Measurements from ENCODE around the gene MACO1.
A peak's percentile ranks its signal among the peaks of the same experiment; 100 is the strongest.
"Not testable (repeated sequence)": the region's sequence is repeated elsewhere in the genome, so short reads cannot be mapped to it uniquely, and the experiment has no call there.

MACO1 gene

GRCh38 chr1:25430073-25430966, at the start of gene MACO1:
MACO1 (plus strand) TSS chr1:25430897; CDS start chr1:25431099, 202 bp downstream.
- DNase-seq (ENCODE audit: low spot score), result peak; percentile 99

- DNase-seq (ENCODE audit: low spot score), result not testable (repeated sequence)
These were observed 48.2 kb upstream of the MACO1 start for GRCh38 chr1:25382543-25382942.

DNA sequence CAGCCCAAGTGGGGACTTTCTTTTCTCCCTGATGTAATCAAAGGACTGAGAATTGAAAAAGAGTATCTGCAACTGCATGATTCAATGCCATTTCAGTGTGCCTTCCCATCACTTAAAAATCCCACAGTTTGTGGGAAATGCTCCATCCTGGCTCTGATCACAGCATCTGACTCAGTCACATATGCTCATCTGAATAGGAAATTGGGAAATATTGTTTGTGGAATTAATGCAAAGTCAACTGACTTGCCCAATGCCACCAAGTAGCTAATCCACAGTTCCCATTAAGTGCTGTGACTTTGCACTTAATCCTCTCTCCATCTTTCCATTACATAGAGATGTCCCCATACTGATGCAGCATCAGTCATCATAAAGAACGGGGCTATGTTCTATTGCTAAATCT, 47.6 kb upstream of the MACO1 start:
- DNase-seq (ENCODE audit: low spot score), result peak; percentile 62

DNA sequence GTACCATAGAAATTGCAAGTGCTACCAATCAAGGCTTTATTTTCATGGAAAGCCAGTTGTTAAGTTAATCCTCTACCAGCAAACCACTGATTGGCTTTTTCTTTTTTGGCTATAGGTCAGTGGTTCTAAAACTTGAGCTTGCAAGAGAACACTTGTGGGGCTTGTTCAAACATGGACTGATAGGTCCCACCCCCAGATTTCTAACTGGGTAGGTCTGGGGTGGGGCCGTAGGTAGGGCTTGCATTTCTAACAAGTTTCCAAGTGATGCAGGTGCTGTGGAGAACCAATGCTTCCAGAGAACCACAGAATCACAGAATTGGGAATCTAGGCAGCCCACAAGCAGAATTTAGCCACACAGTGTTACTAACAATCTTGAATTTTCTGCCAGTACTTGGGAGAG, 46.8 kb upstream of the MACO1 start:
- not testable (repeated sequence) for DNase-seq (ENCODE audit: low spot score)

- DNase-seq (ENCODE audit: low spot score), result not testable (repeated sequence)
These were observed 43.6 kb upstream of the MACO1 start for GRCh38 chr1:25387096-25387495.

DNA sequence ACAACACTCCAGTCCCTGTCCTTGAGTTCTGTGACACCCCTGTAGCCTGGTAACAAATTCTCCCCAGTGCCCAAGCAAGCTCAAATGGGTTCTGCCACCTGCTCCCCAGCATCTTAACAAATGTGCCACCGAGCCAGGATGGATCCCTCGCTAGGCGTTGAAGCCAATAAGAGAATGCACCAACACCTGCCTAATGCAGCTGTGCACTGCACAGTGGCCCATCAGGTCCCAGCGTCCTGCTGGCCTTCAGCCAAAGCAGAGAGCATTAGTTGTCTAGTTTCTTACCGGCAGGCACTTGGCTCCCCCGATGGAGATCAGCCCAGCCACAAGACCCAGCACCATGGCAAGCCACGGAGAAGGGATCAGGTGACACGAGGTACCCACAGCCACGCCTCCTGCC, 42.0 kb upstream of the MACO1 start:
- not testable (repeated sequence) for DNase-seq (ENCODE audit: low spot score)

DNA sequence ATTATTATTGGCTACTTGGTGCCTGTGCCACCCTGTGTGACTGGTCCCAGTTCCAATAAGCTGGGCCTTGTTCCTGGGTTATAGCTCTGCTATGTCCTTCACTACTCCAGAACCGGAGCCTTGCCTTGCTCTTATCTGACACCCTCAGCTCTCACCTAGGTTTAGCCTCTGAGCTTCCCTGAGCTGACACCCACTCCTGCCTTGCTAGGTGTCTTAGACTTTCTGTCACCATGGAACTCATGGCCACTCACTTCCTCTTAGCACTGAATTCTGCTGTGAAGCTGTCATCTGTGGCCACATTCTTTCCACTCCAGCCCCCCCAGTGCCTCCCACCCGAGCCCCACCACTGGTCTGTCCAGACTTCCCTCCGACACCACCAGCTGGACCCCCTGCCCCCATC, 41.0 kb upstream of the MACO1 start:
- DNase-seq (ENCODE audit: low spot score), result not testable (repeated sequence)

DNA sequence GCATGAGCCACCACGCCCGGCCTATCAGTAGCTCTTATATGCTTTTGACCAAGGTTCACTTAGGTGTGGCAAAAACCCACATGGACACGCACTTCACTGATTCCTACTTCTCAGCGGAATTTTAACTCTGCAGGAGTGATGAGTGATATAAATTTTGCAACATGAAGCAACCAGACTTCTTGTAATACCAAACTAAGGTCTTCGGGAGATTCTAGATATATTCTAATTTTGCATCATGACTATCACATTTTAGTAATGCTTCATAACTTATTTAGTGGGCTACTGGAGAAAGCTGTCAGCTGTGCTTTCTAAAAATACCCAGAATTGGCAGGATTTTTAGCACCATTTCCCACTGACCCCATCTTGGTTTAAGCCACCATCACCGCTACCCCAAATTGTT, 37.9 kb upstream of the MACO1 start:
- no peak for DNase-seq (ENCODE audit: low spot score)

- DNase-seq (ENCODE audit: low spot score), result not testable (repeated sequence)
These were observed 33.1 kb upstream of the MACO1 start for GRCh38 chr1:25397549-25397948.

DNA sequence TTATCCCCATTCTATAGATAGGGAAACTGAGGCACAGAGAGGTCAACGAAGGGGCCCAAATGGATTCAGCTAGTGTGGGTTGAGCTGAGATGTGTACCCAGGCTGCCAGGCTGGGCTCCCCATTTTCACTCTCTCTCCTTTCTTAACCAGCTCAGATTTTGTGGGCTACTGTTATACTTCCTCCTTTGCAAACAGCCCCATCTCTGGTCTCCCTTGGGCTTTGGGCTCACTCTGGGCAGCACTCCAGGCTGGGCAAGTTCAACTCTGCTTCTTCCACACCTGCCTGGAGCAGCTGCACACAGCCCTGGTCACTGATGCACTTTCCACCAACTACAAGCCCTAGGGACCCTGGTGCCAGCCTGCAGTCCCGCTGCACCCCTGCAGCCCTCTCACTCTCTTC, 32.6 kb upstream of the MACO1 start:
- DNase-seq (ENCODE audit: low spot score), result not testable (repeated sequence)

- not testable (repeated sequence) for DNase-seq (ENCODE audit: low spot score)
These were observed 27.5 kb upstream of the MACO1 start for GRCh38 chr1:25402947-25403803.

DNA sequence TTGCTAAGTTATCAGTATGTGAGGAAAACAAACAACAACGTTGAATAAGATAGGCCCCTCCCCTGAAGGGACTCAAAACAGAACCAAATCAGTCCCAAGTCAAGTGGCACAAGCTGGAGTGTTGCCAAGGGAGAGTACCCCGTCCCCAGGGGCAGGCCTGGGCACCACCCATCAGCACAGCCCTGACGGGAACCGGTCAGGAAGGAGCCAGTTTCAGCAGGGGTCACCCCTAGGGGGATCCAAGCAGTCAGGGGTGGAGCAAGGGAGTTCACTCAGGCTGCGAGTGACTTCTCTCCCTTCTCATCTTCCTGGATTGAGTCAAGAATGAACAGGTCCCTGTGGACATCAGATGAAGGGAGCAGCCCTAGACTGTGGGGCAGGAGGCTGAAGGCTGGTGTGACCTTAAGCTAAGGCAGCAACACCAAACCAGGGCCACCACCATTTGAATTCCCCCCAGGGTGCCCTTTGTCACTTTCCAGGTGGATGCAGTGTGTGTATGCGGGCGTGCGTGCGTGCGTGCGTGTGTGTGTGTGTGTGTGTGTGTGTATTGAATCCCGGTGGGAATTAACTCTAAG, 24.9 kb upstream of the MACO1 start:
- not testable (repeated sequence) for DNase-seq (ENCODE audit: low spot score)

DNA sequence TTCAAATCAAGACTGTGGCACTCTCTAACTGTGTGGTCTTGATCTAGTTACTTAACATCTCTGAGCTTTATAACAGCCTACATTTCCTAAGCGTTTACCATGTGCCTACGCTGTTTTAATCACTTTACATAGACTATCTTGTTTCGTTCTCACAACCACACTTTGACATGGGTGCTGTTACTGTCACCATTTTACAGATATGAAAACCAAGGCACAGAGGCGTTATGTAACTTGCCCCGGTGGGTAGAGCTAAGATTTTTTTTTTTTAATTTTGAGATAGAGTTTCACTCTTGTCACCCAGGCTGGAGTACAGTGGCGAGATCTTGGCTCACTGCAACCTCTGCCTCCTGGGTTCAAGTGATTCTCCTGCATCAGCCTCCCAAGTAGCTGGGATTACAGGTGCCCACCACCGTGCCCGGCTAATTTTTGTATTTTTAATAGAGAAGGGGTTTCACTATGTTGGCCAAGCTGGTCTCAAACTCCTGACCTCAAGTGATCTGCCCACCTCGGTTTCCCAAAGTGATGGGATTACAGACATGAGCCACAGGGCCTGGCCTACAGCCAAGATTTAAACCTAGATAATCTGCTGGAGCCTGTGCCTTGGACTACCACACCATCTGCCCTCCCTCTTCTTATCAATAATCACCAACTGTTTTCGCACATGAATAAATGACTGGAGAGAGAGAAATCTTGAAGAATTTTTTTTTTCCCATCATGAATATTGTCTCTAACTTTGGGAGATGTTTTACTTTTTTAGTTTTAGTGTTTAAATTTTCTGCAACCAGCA, 20.9 kb upstream of the MACO1 start:
- DNase-seq (ENCODE audit: low spot score), result not testable (repeated sequence)

DNA sequence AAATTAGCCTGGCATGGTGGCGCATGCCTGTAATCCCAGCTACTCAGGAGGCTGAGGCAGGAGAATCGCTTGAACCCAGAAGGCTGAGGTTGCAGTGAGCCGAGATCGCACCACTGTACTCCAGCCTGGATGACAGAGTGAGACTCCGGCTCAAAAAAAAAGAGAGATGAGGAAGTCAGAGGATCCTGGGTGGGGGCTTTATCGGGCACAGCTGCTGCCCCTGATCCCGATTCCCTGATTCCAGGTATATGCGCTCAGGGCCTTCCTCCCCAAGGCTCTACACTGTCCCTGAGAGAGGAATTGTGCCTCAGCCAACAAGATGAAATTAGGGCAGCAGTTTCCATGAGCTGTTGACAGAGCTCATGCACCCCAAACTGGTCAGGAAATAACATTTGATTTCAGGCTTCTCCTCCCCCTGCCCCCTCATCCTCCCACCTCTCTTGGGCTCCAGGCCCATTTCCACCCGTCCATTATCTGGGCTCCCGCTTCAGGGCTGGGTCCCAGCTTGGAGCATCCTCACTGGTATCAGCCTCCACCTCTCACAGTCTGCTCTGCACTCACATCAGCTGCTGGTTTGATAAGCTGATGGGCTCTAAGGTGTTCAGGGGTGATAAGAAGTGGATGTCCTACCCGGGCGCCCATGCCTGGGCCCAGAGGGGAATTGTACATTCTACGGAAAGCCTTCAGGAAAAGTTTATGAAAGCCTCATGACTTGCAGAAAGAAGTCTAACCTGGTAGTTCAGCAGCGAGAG, 17.6 kb upstream of the MACO1 start:
- not testable (repeated sequence) for DNase-seq (ENCODE audit: low spot score)

GRCh38 chr1:25414157-25414556, 16.5 kb upstream of the MACO1 start:
- not testable (repeated sequence) for DNase-seq (ENCODE audit: low spot score)

DNA sequence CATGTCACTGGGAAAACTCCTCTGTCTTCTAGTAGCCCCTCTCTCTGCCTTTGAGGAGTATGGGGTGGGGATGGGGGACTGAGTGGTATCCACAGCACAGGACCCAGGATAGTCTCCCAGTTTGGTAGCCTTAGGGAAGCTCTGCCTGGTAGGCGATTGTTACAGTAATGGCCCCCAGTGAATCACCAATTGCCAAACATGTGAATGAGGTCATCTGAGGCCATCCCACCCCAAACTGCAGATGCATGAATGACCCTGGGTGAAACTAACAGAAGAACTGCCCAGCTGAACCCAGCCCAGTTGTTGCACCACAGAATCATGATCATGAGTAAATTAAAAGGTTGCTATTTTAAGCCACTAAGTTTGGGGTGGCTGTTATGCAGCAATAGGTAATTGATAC, 16.1 kb upstream of the MACO1 start:
- DNase-seq (ENCODE audit: low spot score), result not testable (repeated sequence)

DNA sequence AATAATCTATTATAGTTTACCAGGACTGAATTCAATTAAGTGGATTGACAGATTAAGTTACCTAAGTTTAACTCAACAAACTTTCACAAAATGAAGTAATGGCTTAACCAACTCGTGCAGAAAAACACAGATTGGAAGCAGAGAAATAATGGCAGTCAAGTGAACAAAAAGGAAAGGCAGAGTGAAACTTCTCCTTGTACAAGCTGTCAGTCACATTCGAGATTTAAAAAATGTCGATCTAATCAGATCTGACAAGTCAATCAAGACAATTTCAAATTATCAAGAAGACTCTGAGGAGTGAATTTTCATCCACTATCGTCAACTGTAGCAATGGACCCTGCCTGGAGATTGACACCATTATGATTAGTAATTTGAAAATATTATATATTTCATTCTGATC, 13.4 kb upstream of the MACO1 start:
- DNase-seq (ENCODE audit: low spot score), result not testable (repeated sequence)

DNA sequence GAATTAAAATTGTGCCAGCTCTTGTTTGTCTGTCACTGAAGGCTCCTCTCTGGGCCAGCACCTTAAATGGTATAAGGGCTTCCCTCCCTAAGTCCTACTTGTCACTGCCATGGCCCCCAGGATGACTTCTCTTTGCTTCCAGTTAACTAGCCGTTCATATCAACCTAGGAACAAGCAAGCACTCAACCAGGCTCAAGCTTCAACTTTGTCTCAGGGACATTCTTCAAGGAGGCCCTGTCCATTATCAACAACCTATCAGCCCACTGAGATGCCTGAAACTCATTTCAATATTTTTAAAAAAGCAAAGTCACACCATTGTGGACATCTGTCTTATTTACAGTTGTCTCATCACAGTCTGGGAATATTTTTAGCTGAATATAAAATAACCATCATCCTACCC, 11.4 kb upstream of the MACO1 start:
- not testable (repeated sequence) for DNase-seq (ENCODE audit: low spot score)

DNA sequence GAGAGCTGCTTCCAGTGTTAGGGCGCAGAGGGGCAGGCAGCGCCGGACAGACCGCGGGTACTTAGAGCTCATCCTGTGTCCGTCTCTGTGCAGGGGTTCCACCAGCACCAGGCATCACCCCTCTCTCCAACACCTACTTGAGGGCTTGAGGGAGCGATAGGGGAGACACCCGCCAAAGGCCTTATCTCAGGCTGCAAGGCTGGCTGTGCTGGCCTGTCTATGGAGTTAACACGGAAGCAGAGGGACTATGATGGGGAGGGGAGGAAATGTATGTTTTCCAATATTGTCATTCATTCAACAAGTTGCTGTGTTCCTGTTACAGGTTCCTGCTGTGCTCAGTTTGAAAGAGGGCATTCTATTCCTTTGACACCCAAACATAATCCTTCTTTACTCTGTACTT, 10.0 kb upstream of the MACO1 start, which contains the start of gene RHCE:
Gene RHCE (minus strand): TSS at position 111 of the 400 bp plus-strand sequence. CDS start 39 bp downstream, at position 72.
- not testable (repeated sequence) for DNase-seq (ENCODE audit: low spot score)

DNA sequence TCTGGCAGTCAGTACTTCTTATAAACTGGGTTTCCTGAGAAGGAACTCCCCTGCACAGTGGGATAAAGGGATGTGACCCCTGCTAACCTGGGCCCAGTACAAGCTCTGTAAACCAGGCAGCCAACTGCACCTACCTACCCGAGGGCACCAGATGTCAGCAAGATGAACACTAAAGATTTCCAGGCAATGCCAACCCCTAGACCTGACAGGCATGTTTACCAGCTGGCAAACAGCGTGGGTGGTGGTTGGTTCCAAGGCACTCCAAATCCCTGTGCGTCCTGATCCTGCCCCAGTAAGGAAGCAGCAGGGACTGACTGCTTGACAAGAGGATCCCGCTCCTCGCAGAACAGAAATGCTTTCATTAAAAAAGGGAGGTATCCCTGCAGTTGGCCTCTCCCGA, 7.5 kb upstream of the MACO1 start:
- DNase-seq (ENCODE audit: low spot score), result not testable (repeated sequence)

Measured in AG20443 (cell line).